ENCODE results near the gene SYNGR3.

The SYNGR3 gene

GRCh38 chr16:2016407-2016922 is 26.7 kb downstream of the SYNGR3 start:
- Histone ChIP-seq H3K9me3 (ENCODE audit: insufficient read depth, low read depth, low read length) (no peaks in the 10 kb centered on the region), H3K27ac (ENCODE audit: low read depth, low read length) (no peak overlapping the region), H3K4me3 (ENCODE audit: low read length) (no peak overlapping the region), H3K9ac (ENCODE audit: low read depth, low read length) (no peak overlapping the region), H3K36me3 (ENCODE audit: insufficient read depth, low read length) (no peaks in the 10 kb centered on the region), H3K27me3 (ENCODE audit: insufficient read depth, low read length) (peaks cover 39% of the 10 kb centered on the region), H3K4me1 (ENCODE audit: insufficient read depth, low read length) (no peaks in the 10 kb centered on the region)
- 58% methylated on average over 13 of the region's 13 CpGs for WGBS

DNA sequence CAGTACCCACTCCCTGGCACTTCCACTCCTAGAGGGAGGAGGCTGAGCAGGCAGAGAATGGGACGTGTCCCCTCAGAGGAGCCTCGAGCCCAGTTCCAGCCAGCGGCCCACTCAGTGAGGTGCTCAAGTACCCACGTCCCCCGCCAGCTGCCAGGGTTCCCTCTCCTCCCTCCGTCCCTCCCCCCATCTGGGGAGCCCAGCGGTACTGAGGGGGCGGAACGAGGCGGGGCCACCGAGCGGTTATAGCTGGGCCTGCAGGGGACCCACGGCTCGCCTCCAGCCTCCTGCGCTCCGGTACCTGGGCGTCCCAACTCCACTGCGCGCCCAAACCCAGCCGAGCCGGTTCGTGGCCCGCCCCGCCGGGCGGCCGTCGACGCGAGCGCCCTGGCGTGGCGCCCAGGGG is 29.7 kb downstream of the SYNGR3 start, which contains the start of gene NPW:
Gene NPW, plus strand, starts transcription at position 268 of the 403 bp plus-strand sequence.
- H3K27ac ChIP-seq (ENCODE audit: low read depth, low read length): no peak within 1 kb of the TSS
- no peaks in the 10 kb centered on the region for H3K36me3 ChIP-seq (ENCODE audit: insufficient read depth, low read length)
- H3K27me3 ChIP-seq (ENCODE audit: insufficient read depth, low read length): peaks cover 57% of the 10 kb centered on the region
- no peaks in the 10 kb centered on the region for H3K9me3 ChIP-seq (ENCODE audit: insufficient read depth, low read depth, low read length)
- no peaks in the 10 kb centered on the region for H3K4me1 ChIP-seq (ENCODE audit: insufficient read depth, low read length)
- peak within 1 kb of the TSS; percentile 44; the same call in 1 of the 2 replicates for H3K9ac ChIP-seq (ENCODE audit: low read depth, low read length)
- H3K4me3 ChIP-seq (ENCODE audit: low read length): peak within 1 kb of the TSS; percentile 48
- 6% methylated on average over 33 of the region's 33 CpGs for WGBS

DNA sequence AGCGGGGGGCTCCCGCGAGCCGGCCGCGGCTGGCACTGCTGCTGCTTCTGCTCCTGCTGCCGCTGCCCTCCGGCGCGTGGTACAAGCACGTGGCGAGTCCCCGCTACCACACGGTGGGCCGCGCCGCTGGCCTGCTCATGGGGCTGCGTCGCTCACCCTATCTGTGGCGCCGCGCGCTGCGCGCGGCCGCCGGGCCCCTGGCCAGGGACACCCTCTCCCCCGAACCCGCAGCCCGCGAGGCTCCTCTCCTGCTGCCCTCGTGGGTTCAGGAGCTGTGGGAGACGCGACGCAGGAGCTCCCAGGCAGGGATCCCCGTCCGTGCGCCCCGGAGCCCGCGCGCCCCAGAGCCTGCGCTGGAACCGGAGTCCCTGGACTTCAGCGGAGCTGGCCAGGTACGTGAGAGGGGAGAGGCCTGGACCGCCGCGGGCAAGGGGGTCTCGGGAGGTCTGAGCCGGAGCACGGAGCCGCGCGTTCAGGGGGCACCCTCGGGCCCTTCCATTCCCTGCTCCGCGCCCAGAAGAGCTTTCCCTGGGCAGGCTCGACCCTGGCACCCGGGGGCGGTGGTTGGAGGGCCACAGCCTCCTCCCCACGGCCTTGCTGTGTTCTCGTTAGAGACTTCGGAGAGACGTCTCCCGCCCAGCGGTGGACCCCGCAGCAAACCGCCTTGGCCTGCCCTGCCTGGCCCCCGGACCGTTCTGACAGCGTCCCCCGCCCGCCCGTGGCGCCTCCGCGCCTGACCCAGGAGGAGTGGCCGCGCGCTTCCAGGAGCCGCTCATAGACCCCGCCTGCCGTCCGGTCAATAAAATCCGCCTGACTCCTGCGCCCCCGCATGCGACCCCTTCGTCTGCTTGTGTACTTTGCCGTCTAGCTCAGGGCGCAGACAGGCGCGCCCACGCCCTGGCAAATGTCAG is 30.4 kb downstream of the SYNGR3 start:
- peaks cover 61% of the 10 kb centered on the region for H3K27me3 ChIP-seq (ENCODE audit: insufficient read depth, low read length)
- no peaks in the 10 kb centered on the region for H3K9me3 ChIP-seq (ENCODE audit: insufficient read depth, low read depth, low read length)
- H3K4me1 ChIP-seq (ENCODE audit: insufficient read depth, low read length): no peaks in the 10 kb centered on the region
- 3% methylated on average over 96 of the region's 96 CpGs for WGBS
- H3K36me3 ChIP-seq (ENCODE audit: insufficient read depth, low read length): no peaks in the 10 kb centered on the region
- H3K9ac ChIP-seq (ENCODE audit: low read depth, low read length): peak overlapping the region; percentile 44; the same call in 1 of the 2 replicates
- H3K27ac ChIP-seq (ENCODE audit: low read depth, low read length): no peak overlapping the region
- H3K4me3 ChIP-seq (ENCODE audit: low read length): peak overlapping the region; percentile 48

DNA sequence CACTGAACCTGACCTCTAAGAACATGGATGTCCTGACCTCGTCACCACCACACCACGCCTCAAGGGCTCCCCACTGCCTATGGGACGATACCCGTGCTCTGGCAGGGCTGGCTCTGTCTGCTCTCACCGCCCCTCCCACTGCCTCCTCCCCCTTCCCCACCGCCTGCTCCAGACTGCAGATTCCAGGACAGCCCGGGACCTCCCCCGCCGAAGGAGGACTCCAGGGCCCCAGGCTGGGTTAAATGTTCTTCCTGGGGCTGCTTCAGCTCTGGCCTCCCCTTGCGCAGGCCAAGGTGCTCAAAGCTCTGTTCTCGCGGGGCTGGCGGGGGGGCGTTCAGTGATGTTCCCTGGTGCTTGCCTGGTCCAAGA is 32.9 kb downstream of the SYNGR3 start:
- Histone ChIP-seq H3K27me3 (ENCODE audit: insufficient read depth, low read length) (peaks cover 77% of the 10 kb centered on the region), H3K4me3 (ENCODE audit: low read length) (peak overlapping the region; percentile 58)
- 2% methylated on average over 14 of the region's 14 CpGs for WGBS

DNA sequence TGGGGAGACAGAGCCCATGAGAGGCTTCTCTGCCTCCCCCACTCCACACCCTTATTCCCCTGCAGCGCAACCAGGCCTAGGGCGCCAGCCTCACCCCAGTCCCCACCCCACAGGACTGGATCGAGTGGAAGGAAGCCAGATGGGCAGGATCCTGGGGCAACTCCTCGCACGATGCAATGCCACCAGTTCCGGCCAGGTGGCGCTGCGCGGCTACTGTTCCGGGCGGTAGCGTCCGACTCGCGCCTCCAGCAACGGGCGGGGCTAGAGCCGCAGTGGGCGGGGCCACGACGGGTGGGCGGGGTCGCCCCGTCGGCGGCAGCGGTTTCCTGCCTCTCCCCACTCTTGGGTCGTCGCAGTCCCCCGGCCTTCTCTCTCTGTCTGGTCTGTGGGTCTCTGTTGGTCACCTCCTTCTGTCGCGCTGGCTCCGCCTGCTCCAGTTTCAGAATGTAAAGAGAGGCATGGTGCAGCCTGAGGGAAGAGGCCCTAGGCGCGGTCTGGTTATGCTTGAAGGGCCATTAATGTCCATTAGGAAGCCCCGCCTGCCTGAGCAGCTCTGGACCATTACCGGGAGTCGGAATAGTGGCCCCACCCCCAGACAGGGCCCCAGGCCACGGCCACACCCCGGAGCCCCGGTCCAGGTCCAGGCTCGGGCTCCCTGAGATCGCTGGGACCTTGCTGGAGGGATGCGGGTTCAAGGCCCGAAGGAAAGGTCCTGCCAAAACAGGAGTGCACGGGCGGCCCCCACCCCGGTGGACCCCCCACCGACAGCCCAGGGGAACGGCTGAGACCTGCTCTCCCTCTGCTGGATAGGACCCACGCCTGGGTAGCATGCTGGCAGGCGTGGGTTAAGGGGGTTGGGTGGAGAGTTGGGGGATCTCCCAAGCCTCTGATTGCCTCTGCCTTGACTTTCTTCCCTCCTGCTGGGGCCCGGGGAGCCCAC is 33.6 kb downstream of the SYNGR3 start:
- H3K9me3 ChIP-seq (ENCODE audit: insufficient read depth, low read depth, low read length): no peaks in the 10 kb centered on the region
- H3K9ac ChIP-seq (ENCODE audit: low read depth, low read length): no peak overlapping the region
- no peaks in the 10 kb centered on the region for H3K36me3 ChIP-seq (ENCODE audit: insufficient read depth, low read length)
- peak overlapping the region; percentile 58 for H3K4me3 ChIP-seq (ENCODE audit: low read length)
- 10% methylated on average over 53 of the region's 53 CpGs for WGBS
- H3K4me1 ChIP-seq (ENCODE audit: insufficient read depth, low read length): no peaks in the 10 kb centered on the region
- H3K27me3 ChIP-seq (ENCODE audit: insufficient read depth, low read length): peaks cover 79% of the 10 kb centered on the region
- H3K27ac ChIP-seq (ENCODE audit: low read depth, low read length): no peak overlapping the region

More for the DNA sequence above, 32.9 kb downstream of the SYNGR3 start:
- Histone ChIP-seq H3K27ac (ENCODE audit: low read depth, low read length) (no peak overlapping the region), H3K36me3 (ENCODE audit: insufficient read depth, low read length) (no peaks in the 10 kb centered on the region), H3K9ac (ENCODE audit: low read depth, low read length) (no peak overlapping the region), H3K4me1 (ENCODE audit: insufficient read depth, low read length) (no peaks in the 10 kb centered on the region), H3K9me3 (ENCODE audit: insufficient read depth, low read depth, low read length) (no peaks in the 10 kb centered on the region)

DNA sequence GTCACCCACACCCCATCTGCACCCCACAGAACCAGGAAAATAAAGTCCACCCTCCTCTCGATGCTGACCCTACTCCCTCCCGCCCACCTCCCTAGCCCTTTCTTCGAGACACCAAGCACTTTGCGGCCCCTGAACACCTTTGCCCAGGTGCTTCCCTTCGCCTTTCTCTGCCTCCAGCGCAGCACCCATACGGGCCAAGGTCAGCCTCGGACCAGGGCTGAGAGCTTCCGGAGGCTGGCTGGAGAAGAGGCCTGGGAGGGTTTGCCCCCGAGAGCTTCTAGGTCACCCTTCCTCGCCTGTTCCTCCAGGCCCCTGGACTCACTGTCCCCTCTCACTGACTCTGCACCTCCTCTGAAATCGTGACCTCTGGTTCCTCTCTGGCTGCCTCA is 34.3 kb downstream of the SYNGR3 start:
- Histone ChIP-seq H3K4me1 (ENCODE audit: insufficient read depth, low read length) (no peaks in the 10 kb centered on the region), H3K27ac (ENCODE audit: low read depth, low read length) (no peak overlapping the region), H3K9me3 (ENCODE audit: insufficient read depth, low read depth, low read length) (no peaks in the 10 kb centered on the region), H3K27me3 (ENCODE audit: insufficient read depth, low read length) (peaks cover 75% of the 10 kb centered on the region), H3K36me3 (ENCODE audit: insufficient read depth, low read length) (no peaks in the 10 kb centered on the region), H3K9ac (ENCODE audit: low read depth, low read length) (no peak overlapping the region), H3K4me3 (ENCODE audit: low read length) (peak overlapping the region; percentile 58; the same call in 1 of the 2 replicates)
- WGBS: 89% methylated on average over 12 of the region's 12 CpGs

DNA sequence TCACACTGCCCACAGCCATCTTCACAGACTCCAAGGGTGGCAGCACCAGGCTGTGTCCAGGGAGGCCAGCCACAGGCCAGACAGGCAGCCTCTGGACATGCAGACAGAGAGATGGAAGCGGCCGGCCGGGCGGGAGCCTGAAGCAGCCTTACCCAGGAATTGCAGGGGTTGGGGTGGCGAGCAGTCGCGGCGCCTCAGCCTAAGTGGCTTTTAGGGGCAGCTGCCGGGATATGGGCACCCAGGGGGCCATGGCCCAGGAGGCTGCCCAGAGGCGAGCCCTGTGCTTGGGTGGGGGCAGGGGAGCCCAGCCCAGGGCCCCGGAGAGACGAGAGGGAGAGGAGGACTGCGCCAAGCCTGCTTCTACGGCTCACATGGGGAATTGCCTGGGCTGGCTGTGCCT is 35.5 kb downstream of the SYNGR3 start:
- 94% methylated on average over 14 of the region's 14 CpGs for WGBS
- no peak overlapping the region for H3K9ac ChIP-seq (ENCODE audit: low read depth, low read length)
- no peak overlapping the region for H3K27ac ChIP-seq (ENCODE audit: low read depth, low read length)

GRCh38 chr16:2025878-2026460 is 36.2 kb downstream of the SYNGR3 start:
- peaks cover 55% of the 10 kb centered on the region for H3K27me3 ChIP-seq (ENCODE audit: insufficient read depth, low read length)
- 88% methylated on average over 16 of the region's 16 CpGs for WGBS
- no peaks in the 10 kb centered on the region for H3K36me3 ChIP-seq (ENCODE audit: insufficient read depth, low read length)
- no peak overlapping the region for H3K9ac ChIP-seq (ENCODE audit: low read depth, low read length)
- H3K9me3 ChIP-seq (ENCODE audit: insufficient read depth, low read depth, low read length): no peaks in the 10 kb centered on the region
- H3K4me3 ChIP-seq (ENCODE audit: low read length): no peak overlapping the region
- no peak overlapping the region for H3K27ac ChIP-seq (ENCODE audit: low read depth, low read length)
- no peaks in the 10 kb centered on the region for H3K4me1 ChIP-seq (ENCODE audit: insufficient read depth, low read length)

More for the DNA sequence above, 35.5 kb downstream of the SYNGR3 start:
- Histone ChIP-seq H3K27me3 (ENCODE audit: insufficient read depth, low read length) (peaks cover 62% of the 10 kb centered on the region), H3K4me3 (ENCODE audit: low read length) (no peak overlapping the region), H3K36me3 (ENCODE audit: insufficient read depth, low read length) (no peaks in the 10 kb centered on the region), H3K4me1 (ENCODE audit: insufficient read depth, low read length) (no peaks in the 10 kb centered on the region), H3K9me3 (ENCODE audit: insufficient read depth, low read depth, low read length) (no peaks in the 10 kb centered on the region)

- Histone ChIP-seq H3K9ac (ENCODE audit: low read depth, low read length) (peak within 1 kb of the TSS; percentile 60), H3K36me3 (ENCODE audit: insufficient read depth, low read length) (no peaks in the 10 kb centered on the region), H3K27ac (ENCODE audit: low read depth, low read length) (no peak within 1 kb of the TSS), H3K9me3 (ENCODE audit: insufficient read depth, low read depth, low read length) (no peaks in the 10 kb centered on the region), H3K4me1 (ENCODE audit: insufficient read depth, low read length) (no peaks in the 10 kb centered on the region), H3K27me3 (ENCODE audit: insufficient read depth, low read length) (peaks cover 49% of the 10 kb centered on the region), H3K4me3 (ENCODE audit: low read length) (peak within 1 kb of the TSS; percentile 44)
- 12% methylated on average over 59 of the region's 59 CpGs for WGBS
Observed at GRCh38 chr16:2026461-2027023, 36.8 kb downstream of the SYNGR3 start, which contains the start of gene NHERF2. TSS of gene NHERF2 (plus strand) at chr16:2026902. CDS start at chr16:2027006, 104 bp downstream.

All from HUES64 (cell line).